ENCODE data around the gene STX18.

Gene STX18

GRCh38 chr4:4374388-4375098 is 167.3 kb downstream of the STX18 start:
- DNase-seq: no peak
